ENCODE measurements around the gene TTC22.

- TF ChIP-seq, protein P1, sequence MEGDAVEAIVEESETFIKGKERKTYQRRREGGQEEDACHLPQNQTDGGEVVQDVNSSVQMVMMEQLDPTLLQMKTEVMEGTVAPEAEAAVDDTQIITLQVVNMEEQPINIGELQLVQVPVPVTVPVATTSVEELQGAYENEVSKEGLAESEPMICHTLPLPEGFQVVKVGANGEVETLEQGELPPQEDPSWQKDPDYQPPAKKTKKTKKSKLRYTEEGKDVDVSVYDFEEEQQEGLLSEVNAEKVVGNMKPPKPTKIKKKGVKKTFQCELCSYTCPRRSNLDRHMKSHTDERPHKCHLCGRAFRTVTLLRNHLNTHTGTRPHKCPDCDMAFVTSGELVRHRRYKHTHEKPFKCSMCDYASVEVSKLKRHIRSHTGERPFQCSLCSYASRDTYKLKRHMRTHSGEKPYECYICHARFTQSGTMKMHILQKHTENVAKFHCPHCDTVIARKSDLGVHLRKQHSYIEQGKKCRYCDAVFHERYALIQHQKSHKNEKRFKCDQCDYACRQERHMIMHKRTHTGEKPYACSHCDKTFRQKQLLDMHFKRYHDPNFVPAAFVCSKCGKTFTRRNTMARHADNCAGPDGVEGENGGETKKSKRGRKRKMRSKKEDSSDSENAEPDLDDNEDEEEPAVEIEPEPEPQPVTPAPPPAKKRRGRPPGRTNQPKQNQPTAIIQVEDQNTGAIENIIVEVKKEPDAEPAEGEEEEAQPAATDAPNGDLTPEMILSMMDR (IDR thresholded peaks at IDR 0.05 in 2 of 3, conservative IDR thresholded peaks at IDR 0.05 in 1 of 3; ENCODE audit: borderline replicate concordance in 1 of 3, insufficient read depth in 1 of 3, low read depth in 2 of 3, low read length in 2 of 3) = no peak
- TF ChIP-seq CEBPB (IDR thresholded peaks at IDR 0.05; ENCODE audit: low read depth) (no peak), EZH2 (IDR thresholded peaks at IDR 0.05) (no peak)
Observed at GRCh38 chr1:54845772-54846171, 44.6 kb upstream of the TTC22 start.
